CD4-positive, alpha-beta T cell treated with Interleukin-15 for 4 hours (primary cell): ENCODE results near the gene CDCP2.
"Not testable (repeated sequence)": the region's sequence is repeated elsewhere in the genome, so short reads cannot be mapped to it uniquely, and the experiment has no call there.

Source experiments
- DNase-seq: peaks from one replicate; pipeline ENCODE4 v3.0.0-alpha.2; 2020; ENCODE audit warnings: low spot score

The CDCP2 gene

DNA sequence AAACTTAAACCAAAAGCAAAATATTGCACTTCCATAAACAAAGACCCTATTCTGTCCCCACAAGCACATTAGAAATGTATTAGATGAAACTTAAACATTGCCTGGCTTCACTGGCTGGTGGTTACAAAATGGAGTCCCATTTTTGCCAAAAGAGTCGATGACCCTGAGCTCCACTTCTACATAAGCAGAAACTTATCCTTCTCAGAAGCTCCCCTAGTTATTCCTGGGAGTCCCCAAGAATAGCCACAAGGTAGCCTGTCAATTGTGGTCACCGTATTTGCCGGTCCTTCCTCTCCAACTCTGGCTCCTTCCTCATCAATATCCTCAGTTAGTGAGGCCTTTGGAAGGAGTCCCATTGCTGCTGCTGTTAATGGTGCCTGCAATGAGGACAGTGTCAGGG, 37.3 kb downstream of the CDCP2 start:
- no peak for DNase-seq

DNA sequence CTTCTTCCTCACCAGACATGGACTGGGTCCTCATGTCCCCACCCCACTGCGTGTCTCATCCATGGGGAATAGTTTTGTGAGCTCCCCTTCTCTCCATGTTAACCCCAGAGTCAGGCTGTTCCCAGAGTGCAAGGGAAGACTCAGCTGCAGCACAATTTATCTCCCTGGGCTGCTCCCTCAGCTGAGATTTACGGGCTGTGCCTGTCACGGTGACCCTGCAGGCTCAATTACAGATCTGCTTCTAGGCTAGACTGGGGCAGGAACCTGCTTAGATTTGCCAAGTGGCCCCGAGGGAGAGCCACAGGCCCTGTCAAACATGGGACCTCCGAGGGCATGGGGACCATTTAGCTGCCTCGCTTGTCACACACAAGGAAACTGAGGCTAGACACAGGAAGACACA, 37.8 kb downstream of the CDCP2 start:
- DNase-seq: no peak

DNA sequence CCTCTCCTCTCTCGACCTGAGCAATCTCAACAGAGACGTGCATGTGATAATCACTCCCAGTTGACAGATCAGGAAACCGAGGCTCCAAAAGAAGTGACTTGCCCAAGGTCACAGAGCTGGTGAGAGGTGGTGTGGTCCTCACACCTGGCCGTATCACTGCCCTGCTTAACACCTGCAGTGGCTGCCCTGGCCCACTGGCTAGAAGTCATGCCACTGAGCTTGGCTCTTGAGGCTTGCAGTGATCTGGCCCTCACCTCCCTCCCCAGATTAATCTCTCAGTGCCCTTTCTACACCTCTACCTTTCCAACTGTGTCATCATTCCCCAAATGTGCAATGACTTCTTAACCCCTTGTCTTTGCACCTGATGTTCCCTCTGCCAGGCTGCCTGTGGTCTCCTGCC, 38.8 kb downstream of the CDCP2 start:
- no peak for DNase-seq

DNA sequence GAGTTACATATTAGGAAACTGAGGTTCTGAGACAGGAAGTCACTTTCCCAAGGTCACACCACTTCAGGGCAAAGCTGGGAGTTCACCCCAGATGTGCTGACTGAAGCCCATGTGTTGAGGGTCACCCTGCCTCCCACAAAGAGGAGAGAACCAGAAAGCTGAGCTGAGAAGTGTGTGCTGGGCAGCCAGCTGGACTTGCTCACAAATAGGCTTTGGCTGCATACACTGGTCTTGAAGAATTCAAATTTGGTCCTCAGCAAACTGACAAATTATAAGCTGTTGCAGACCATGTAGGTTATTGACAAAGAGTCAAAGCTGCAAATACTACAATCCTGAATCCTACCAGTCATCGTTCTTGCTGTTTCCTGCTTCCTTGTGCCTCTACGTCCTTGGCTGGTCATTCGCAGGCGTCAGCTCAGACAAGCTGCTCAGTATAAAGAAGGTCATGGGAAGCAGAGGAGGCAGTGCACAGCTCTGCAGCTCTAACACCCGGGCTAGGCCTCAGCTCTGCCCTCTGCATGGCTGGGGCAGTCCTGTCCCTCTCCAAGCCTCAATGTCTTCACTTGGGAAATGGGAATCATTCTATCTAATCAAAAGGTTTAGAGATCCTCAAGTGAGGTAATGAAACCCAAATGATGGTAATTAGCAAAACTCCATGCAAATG, 40.0 kb downstream of the CDCP2 start:
- no peak for DNase-seq

DNA sequence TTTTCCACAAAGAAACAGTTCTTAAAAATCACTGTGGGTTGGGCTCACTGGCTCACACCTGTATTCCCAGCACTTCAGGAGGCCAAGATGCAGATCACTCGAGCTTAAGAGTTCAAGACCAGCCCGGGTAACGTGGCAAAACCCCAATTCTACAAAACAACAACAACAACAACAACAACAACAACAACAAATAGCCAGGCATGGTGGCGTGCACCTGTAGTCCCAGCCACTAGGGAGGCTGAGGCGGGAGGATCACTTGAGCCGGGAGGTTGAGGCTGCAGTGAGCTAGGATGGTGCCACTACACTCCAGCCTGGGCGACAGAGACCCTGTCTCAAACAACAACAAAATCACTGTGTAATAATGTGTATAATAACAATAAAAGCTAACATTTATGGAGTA, 40.8 kb downstream of the CDCP2 start:
- no peak for DNase-seq

DNA sequence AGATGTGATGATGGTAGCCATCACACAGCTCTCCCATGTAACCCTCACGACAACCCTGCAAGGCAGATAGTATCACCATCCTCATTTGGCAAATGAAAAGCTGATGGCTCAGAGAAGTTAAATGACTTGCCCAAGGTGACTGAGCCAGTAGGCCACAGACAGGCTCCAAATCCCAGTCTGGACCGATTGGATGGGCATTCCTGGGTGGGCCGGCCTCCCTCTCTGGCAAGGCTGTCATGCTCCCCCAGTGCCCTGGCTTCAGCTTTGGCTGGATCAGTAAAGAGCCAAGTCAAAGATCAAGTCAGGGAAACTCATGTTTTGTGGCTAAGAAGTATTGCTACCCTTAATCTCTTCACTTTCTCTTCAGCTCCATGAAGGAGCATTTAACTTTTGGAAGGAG, 41.2 kb downstream of the CDCP2 start:
- DNase-seq: no peak

DNA sequence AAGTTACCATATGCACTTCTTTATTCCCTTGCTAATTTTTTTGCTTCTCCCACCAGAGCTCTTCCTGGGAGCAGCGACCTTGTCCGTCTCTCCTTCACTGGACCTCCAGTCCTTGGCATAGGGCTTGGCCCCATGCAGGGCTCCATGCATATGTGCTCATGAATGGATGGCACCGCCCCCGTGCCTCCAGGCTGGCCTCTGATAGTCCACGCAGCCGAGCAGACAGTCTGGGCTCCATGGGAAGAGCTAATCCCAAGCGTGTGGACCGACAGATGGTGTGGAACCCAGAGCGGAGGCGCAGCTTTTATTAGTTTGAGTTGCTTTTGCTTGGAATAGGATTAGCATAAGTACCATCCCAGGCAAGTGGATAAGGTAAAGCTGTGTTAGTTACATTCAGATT, 41.8 kb downstream of the CDCP2 start:
- DNase-seq: no peak

DNA sequence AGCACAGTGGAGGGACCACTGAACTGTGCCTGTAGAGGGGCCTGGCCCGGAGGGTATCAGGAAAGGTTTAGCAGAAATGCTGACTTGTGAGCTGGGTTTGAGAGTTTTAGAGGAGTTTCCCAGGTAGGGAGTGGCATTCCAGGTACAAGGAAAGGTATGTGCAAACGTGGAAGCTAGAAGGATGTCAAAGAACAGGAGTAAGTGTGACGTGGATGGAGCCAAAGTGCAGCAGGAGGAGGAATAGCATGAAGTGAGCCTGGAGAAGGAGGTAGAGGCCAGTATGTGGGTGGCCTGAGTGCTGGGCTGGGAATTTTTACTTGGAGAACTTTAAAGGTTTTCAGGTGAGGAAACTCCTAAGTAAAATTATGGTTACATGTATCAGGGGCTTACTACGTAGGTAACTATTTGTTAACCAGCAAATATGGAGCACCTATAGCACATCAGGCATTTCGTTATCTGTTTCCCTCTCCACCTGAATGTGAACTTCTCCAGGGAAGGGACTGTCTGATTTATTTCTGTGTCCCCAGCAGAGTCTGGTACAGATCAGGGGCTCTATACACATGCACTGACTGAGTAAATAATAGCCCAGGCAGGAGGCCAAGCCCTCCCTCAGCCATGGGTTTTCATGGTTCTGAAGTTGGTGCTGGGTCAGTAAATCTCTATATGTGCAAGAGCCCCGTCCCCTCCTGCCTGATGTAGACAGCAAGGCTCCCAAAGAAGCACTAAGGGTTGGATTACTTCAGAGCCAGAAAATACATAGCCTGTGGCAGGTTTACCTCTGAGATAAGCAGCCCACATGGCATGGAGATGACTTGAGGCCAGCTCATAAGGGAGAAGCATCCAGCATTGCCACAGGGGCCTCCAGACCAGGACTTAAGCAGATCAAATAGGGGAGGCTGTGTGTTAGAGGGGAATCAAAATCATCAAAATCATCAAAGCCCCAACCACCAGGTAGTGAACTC, 43.4 kb downstream of the CDCP2 start:
- DNase-seq: no peak

DNA sequence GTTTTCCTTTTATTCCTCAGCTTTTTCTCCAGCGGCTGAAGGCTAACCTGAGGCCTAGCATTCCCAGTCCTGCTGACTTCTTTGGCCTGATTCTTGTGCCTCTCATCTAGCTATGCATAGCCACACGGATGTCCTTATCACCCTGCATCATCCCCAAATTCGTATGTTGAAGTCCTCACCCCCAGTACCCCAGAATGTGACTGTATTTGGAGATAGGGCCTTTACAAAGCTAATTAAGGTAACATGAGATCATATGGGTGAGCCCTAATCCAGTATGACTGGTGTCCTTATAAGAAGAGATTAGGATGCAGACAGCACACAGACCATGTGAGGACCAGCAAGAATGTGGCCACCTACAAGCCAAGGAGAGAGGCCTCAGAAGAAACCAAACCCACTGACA, 44.6 kb downstream of the CDCP2 start:
- DNase-seq: no peak

DNA sequence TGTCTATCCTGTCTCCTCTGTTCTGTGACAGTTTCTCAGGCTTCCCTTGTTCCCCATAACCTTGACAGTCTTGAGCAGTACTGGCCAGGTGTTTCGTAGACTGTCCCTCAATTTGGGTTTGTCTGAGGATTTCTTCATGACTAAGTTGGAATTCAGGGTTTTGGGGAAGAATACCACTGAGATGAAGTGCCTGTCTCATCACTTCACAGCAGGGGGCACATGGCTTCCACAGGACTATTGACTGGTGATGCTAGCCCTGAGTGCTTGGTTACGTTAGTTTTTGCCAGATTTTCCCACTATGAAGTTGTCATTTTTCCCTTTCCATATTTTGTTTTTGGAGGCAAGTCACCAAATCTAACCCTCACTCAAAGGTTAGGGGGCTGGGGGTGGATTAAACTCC, 45.7 kb downstream of the CDCP2 start:
- DNase-seq: no peak

DNA sequence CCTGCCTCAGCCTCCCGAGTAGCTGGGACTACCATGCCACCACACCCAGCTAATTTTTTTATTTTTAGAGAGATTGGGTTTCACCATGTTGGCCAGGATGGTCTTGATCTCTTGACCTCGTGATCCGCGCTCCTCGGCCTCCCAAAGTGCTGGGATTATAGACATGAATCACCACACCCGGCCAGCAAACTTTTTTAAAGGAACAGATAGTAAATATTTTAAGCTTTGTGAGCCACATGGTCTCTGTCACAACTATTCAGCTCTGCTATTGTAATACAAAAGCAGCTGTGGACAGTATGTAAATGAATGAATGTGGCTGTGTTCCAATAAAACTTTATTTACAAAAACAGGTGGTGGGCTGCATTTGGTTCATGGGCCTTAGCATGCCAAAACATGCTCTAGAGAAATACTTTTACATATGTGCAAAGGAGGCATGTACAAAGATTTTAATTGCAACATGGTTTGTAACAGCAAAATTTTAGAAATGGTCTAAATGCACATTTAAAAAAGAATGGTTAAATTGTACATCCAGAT, 47.0 kb downstream of the CDCP2 start:
- DNase-seq: no peak

DNA sequence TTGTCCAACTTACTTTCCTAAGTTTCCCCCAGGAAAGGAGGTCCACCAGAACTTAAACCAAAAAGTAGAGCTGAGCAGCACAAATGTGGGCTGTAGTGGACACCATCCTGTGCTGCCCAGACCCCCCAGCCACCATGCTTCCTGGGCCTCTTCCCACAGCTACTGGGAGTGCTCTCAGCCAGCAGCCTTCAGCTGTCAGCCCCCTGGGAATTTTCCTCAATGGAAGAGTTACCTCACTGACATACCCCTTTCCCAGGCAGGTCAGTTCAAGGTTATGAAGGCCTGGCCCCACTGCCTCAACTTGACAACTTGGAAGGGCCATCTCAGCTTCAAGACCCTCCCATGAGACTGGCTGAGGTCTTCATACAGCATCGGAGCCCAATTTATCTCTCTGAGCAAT, 47.7 kb downstream of the CDCP2 start:
- no peak for DNase-seq

DNA sequence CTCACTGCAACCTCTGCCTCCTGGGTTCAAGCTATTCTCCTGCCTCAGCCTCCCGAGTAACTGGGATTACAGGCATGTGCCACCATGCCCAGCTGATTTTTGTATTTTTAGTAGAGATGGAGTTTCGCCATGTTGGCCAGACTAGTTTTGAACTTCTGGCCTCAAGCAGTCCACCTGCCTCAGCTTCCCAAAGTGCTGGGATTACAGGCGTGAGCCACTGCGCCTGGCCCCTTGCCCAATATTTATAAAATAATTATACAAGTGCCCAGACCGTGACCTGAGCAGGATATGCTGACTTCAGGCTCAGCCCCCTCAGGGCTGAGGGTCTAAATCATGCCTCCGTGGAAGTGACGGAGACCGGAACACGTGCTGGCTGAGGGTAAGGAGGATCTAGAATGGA, 48.2 kb downstream of the CDCP2 start:
- DNase-seq: not testable (repeated sequence)

DNA sequence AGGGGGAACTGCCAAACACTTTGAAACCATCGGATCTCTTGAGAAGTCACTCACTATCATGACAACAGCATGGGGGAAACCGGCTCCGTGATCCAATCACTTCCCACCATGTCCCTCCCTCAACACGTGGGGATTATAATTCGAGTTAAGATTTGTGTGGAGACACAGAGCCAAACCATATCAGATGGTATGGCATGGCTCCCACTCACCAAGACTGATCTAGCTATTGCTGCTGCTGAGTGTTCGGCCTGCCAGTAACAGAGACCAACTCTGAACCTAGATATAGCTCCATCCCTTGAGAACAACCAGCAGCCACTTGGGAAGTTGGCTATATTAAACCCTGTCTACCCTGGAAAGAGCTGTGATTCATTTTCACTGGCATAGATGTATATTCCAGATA, 49.4 kb downstream of the CDCP2 start:
- DNase-seq: no peak

DNA sequence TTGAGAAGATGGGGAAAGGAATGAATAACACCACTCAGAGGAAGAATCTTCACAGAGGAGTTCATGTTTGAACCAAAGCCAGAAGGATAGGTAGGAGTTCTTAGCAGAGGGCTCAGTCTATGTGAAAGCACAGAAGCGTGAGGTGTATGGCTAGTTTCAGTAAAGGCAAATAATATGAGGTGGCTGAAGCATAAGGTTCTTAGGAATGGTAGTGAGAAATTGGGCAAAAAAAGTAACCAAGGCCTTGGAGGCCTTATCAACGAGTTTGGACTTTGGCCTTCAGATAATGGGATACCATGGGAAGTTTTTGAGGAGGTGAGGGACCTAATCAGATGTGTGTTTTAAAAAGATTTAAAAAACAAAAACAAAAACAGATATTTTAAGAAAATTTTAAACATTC, 52.3 kb downstream of the CDCP2 start:
- no peak for DNase-seq

DNA sequence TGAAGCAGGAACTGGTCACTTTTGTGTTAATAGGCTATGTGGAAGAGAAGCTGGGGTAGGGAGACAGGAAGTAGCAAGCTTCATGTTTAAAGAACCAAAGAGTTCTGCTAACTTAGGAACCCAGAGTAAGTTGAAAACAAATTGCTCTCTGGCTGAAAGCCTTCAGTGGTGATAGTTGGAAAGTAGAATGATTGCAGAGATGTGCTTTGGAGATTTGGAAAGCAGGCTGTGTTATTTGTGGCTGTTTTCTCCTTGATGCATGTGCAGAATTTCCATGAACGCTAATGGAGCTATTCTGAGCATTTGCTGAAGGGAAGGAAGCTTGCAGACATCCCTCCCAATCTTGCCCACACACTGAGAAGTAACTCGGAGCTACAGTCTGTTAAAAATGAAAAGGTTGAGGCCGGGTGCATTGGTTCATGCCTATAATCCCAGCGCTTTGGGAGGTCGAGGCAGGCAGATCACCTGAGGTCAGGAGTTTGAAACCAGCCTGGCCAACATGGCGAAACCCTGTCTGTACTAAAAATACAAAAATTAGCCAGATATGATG, 53.7 kb downstream of the CDCP2 start:
- DNase-seq: no peak

DNA sequence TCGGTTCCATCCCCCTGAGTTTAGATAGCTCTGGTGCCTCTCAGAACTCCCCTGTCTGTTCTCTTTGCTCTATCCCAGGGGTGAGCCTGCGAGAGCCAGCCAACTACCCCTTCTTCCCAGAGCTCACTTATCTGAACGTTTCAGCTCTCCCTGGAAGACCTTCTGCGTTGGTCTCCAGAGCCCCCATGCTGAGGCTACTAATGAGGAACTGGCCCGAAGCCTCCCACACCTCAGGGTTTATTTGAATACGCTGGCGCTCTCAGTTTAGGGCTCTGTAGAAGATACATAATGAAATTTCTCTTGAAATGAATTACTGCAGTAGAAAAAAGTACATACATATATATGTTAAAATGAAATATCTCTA, 55.9 kb downstream of the CDCP2 start:
- DNase-seq: no peak

DNA sequence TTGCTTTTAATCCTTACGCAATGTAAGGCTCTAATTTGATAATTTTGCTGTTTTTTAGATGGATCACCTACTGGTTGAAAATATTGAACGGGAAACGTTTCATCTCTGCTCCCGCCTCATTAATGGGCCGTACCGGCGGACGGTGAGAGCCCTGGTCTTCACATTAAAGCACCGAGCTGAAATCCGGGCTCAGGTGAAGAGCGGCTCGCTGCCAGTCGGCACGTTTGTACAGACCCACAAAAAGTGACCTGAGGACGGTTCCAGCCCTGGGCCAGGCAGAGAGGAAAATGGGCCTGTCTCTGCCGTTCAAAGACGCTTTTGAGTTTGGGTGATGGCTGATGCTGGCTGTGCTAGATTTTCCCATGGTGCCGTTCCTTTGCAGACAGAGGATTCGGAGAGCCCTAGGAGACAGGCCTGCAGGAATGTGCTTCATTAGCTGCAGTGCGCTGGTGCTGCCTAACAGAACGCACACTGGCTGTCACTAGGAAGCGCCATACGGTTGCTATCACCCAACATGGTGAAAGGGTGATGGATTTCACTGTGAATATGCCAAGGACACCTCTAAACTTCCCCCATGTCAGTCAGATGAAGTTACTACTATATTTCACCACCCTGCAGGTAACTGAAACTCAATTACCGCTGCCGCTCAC, 56.4 kb downstream of the CDCP2 start:
- DNase-seq: no peak

DNA sequence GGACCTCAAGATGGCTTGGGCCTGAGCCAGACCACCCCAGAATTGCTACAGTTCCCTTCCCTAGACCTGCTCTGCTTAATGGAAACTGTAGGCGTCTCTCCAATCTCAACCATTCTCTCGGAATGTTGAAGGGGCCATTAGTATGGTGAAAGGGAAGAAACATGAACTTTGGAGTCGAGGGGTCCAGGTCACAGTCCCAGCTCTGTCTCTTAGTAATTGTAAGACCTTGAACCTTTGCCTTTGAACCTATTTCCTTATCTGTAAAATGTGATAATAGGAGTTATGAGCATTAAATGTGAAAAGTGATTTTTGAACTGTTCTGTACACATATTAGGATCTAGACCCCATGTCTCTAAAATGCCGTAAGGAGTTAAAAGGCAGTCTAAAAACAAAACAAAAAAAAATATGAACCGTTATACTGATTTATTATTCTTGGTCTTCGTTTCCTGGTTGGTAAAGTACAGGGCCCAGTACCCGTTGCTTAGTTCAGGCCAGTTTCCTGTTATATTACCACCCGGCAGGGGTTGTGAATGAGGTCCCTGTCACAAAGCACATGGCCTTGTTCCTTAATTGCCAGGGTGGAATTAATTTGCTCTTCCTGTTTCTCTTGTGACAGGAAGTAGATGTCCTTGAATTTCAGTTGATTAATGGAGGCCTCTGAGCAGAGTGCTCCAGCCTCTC, 57.1 kb downstream of the CDCP2 start:
- DNase-seq: no peak

DNA sequence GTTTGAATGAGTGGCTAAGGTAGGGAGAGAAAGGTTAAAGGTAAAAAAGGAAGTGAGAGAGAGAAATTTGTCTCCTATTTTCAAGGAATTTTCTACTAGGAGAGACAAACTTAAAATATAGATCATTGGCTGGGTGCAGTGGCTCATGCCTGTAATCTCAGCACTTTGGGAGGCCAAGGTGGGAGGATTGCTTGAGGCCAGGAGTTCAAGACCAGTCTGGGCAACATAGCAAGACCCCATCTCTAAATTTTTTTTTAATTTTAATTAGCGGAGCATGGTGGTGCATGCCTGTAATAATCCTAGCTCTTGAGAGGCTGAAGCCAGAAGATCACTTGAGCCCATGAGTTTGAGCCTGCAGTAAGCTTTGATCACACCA, 58.1 kb downstream of the CDCP2 start:
- not testable (repeated sequence) for DNase-seq

DNA sequence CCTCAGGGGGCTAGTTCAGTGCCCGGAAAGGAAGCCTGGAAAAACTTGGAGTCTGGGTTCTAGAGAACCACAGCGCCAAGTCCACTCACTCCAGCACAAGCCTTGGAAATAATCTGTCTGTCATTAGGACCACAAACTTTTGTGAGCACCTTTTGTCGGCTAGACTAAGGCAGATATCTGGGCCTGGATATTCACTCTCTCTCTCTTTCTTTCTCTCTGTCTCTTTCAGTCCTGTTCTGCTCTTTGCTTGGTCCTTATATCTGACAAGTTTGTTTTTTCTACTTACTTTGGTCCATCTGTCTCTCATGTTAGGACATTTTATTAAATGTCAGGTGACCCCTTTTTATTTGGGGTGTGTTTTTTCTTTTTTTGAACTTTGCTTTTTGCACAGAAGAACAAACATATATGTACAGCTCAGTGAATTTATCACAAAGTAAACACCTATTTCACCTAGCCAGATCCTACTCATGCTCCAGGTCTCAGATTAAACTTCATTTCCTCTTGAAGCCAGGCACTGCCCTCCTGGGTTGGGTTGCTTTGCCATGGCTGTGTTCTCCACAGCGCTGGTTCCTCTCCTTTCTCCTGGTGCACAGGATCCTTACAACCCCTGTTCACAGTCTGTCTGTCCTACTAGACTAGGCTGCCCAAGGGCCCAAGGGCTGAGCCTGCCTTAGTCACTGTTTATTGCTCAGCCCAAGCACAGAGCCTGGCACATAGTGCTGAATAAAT, 58.6 kb downstream of the CDCP2 start:
- DNase-seq: no peak
